ACC112 (cell line): ENCODE measurements around the gene RANBP2.

Source experiments
- H2AFZ ChIP-seq: fragments of 200-600 bp; sonication (generic); one replicate; pipeline ENCODE4 v1.6.0; 2017; ENCODE audit warnings: antibody characterized with exemption, low read length; ENCODE audit not compliant: unreplicated experiment
- H3K27ac ChIP-seq: fragments of 200-600 bp; sonication (generic); 2 replicates; pipeline ENCODE4 v1.5.1; 2014; ENCODE audit warnings: low read depth, mild to moderate bottlenecking, antibody characterized with exemption, low read length, moderate library complexity
- H3K27me3 ChIP-seq: fragments of 200-600 bp; sonication (generic); 2 replicates; pipeline ENCODE4 v1.6.1; 2014; ENCODE audit warnings: mild to moderate bottlenecking, antibody characterized with exemption, low read length, moderate library complexity, mixed read lengths; ENCODE audit not compliant: insufficient read depth
- H3K36me3 ChIP-seq: fragments of 200-600 bp; sonication (generic); 2 replicates; pipeline ENCODE4 v1.6.1; 2016; ENCODE audit warnings: mild to moderate bottlenecking, antibody characterized with exemption, low read length, moderate library complexity, mixed read lengths; ENCODE audit not compliant: insufficient read depth
- H3K4me1 ChIP-seq: fragments of 200-600 bp; sonication (generic); one replicate; pipeline ENCODE4 v1.6.1; 2016; ENCODE audit warnings: low read length, mixed read lengths; ENCODE audit not compliant: insufficient read depth, unreplicated experiment, control insufficient read depth
- H3K4me3 ChIP-seq: fragments of 200-600 bp; sonication (generic); 2 replicates; pipeline ENCODE4 v1.5.1; 2014; ENCODE audit warnings: mild to moderate bottlenecking, low read depth, low read length
- H3K79me2 ChIP-seq: fragments of 200-600 bp; sonication (generic); one replicate; pipeline ENCODE4 v1.6.0; 2016; ENCODE audit warnings: low read length; ENCODE audit not compliant: control insufficient read depth, unreplicated experiment, insufficient read depth

The RANBP2 gene

GRCh38 chr2:108813732-108814131, 94.5 kb downstream of the RANBP2 start:
- Histone ChIP-seq H3K4me1 (no peaks in the 10 kb centered on the region), H3K27me3 (no peaks in the 10 kb centered on the region), H2AFZ (no peak overlapping the region), H3K36me3 (peaks cover 46% of the 10 kb centered on the region), H3K27ac (no peak overlapping the region), H3K4me3 (no peak overlapping the region), H3K79me2 (peaks cover 8% of the 10 kb centered on the region)

GRCh38 chr2:108820482-108820881, 101.2 kb downstream of the RANBP2 start:
- Histone ChIP-seq H3K4me3 (no peak overlapping the region), H3K4me1 (no peaks in the 10 kb centered on the region), H3K27me3 (no peaks in the 10 kb centered on the region), H3K79me2 (no peaks in the 10 kb centered on the region), H3K36me3 (peaks cover 44% of the 10 kb centered on the region), H2AFZ (no peak overlapping the region), H3K27ac (no peak overlapping the region)

- no peaks in the 10 kb centered on the region for H3K4me1 ChIP-seq
- peaks cover 22% of the 10 kb centered on the region for H3K36me3 ChIP-seq
- no peaks in the 10 kb centered on the region for H3K27me3 ChIP-seq
- no peaks in the 10 kb centered on the region for H3K79me2 ChIP-seq
- H3K27ac ChIP-seq = no peak overlapping the region
- H2AFZ ChIP-seq = no peak overlapping the region
- H3K4me3 ChIP-seq = no peak overlapping the region
Measured at GRCh38 chr2:108823286-108823685, 104.0 kb downstream of the RANBP2 start.

- peaks cover 12% of the 10 kb centered on the region for H3K36me3 ChIP-seq
- no peaks in the 10 kb centered on the region for H3K27me3 ChIP-seq
- no peak overlapping the region for H3K4me3 ChIP-seq
- no peaks in the 10 kb centered on the region for H3K4me1 ChIP-seq
- no peaks in the 10 kb centered on the region for H3K79me2 ChIP-seq
- H3K27ac ChIP-seq = no peak overlapping the region
- no peak overlapping the region for H2AFZ ChIP-seq
Measured at GRCh38 chr2:108824316-108825070, 105.2 kb downstream of the RANBP2 start.

- no peaks in the 10 kb centered on the region for H3K4me1 ChIP-seq
- no peaks in the 10 kb centered on the region for H3K27me3 ChIP-seq
- H3K79me2 ChIP-seq = no peaks in the 10 kb centered on the region
- no peak overlapping the region for H3K4me3 ChIP-seq
- no peak overlapping the region for H3K27ac ChIP-seq
- H2AFZ ChIP-seq = no peak overlapping the region
- H3K36me3 ChIP-seq = peaks cover 4% of the 10 kb centered on the region
Measured at GRCh38 chr2:108825254-108825653, 106.0 kb downstream of the RANBP2 start.

GRCh38 chr2:108825736-108826135, 106.5 kb downstream of the RANBP2 start:
- peaks cover under 1% of the 10 kb centered on the region; the same call in 1 of the 2 replicates for H3K36me3 ChIP-seq
- H3K79me2 ChIP-seq = no peaks in the 10 kb centered on the region

GRCh38 chr2:108829578-108830310, 110.5 kb downstream of the RANBP2 start:
- no peak overlapping the region for H3K27ac ChIP-seq
- no peak overlapping the region for H3K4me3 ChIP-seq
- H3K27me3 ChIP-seq = no peaks in the 10 kb centered on the region
- H3K79me2 ChIP-seq = no peaks in the 10 kb centered on the region
- H3K4me1 ChIP-seq = no peaks in the 10 kb centered on the region
- H3K36me3 ChIP-seq = no peaks in the 10 kb centered on the region
- no peak overlapping the region for H2AFZ ChIP-seq

More at GRCh38 chr2:108825736-108826135, 106.5 kb downstream of the RANBP2 start:
- Histone ChIP-seq H3K4me1 (no peaks in the 10 kb centered on the region), H2AFZ (no peak overlapping the region), H3K27me3 (no peaks in the 10 kb centered on the region), H3K27ac (no peak overlapping the region), H3K4me3 (no peak overlapping the region)

- Histone ChIP-seq H3K27ac (no peak overlapping the region), H2AFZ (no peak overlapping the region)
Measured at GRCh38 chr2:108833219-108833618, 113.9 kb downstream of the RANBP2 start.

GRCh38 chr2:108834620-108835019, 115.3 kb downstream of the RANBP2 start:
- no peaks in the 10 kb centered on the region for H3K79me2 ChIP-seq
- H3K27me3 ChIP-seq = no peaks in the 10 kb centered on the region
- H3K4me3 ChIP-seq = no peak overlapping the region
- peaks cover 23% of the 10 kb centered on the region for H3K36me3 ChIP-seq
- no peak overlapping the region for H2AFZ ChIP-seq
- H3K4me1 ChIP-seq = no peaks in the 10 kb centered on the region
- H3K27ac ChIP-seq = no peak overlapping the region

More at GRCh38 chr2:108833219-108833618, 113.9 kb downstream of the RANBP2 start:
- Histone ChIP-seq H3K36me3 (peaks cover 14% of the 10 kb centered on the region), H3K4me1 (no peaks in the 10 kb centered on the region), H3K27me3 (no peaks in the 10 kb centered on the region), H3K4me3 (no peak overlapping the region), H3K79me2 (no peaks in the 10 kb centered on the region)

- no peaks in the 10 kb centered on the region for H3K4me1 ChIP-seq
- H3K79me2 ChIP-seq = no peaks in the 10 kb centered on the region
- H2AFZ ChIP-seq = no peak overlapping the region
- H3K4me3 ChIP-seq = no peak overlapping the region
- H3K27me3 ChIP-seq = no peaks in the 10 kb centered on the region
- H3K36me3 ChIP-seq = peaks cover 25% of the 10 kb centered on the region
- no peak overlapping the region for H3K27ac ChIP-seq
Measured at GRCh38 chr2:108835040-108835439, 115.8 kb downstream of the RANBP2 start.
